ENCODE measurements around the gene CYS1. TPM values are rescaled to one million over a fixed set of nuclear protein-coding genes. Genes with fewer than 3 reads are reported as not detected.

The CYS1 gene
- polyA plus RNA-seq, 2 donors: 0.29 to 0.94 TPM

DNA sequence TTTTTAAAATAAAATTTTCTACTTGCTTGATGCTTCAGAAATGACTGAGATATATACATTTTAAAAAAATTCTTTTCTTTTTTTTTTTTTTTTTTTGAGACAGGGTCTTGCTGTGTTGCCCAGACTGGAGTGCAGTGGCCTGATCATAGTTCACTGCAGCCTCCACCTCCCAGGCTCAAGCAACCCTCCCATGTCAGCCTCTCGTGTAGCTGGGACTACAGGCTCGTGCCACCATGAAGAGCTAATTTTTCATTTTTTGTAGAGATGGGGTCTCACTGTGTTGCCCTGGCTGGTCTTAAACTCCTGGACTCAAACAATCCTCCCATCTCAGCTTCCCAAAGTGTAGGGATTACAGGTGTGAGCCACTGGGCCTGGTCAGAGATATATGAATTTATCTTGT is 12.9 kb downstream of the CYS1 start:
- no peaks in the 10 kb centered on the region for H3K27me3 ChIP-seq (ENCODE audit: control insufficient read depth in 1 of 2, insufficient read depth in 2 of 2, low read length in 2 of 2)
- 92 to 94% methylated on average over 2 of the region's 2 CpGs for WGBS, 2 donors
- no peaks in the 10 kb centered on the region for H3K4me1 ChIP-seq (ENCODE audit: control insufficient read depth in 2 of 2, insufficient read depth in 2 of 2, low read length in 1 of 2)
- no peak overlapping the region for H3K4me3 ChIP-seq (ENCODE audit: low read depth in 1 of 2, low read length in 2 of 2)
- H3K9me3 ChIP-seq (ENCODE audit: control insufficient read depth in 2 of 2, insufficient read depth in 1 of 2, low read depth in 1 of 2, low read length in 1 of 2): no peaks in the 10 kb centered on the region
- no peak overlapping the region for H3K27ac ChIP-seq (ENCODE audit: low read depth in 2 of 2, low read length in 1 of 2)
- H3K36me3 ChIP-seq (ENCODE audit: control insufficient read depth in 2 of 2, insufficient read depth in 2 of 2, low read length in 1 of 2): no peaks in the 10 kb centered on the region

DNA sequence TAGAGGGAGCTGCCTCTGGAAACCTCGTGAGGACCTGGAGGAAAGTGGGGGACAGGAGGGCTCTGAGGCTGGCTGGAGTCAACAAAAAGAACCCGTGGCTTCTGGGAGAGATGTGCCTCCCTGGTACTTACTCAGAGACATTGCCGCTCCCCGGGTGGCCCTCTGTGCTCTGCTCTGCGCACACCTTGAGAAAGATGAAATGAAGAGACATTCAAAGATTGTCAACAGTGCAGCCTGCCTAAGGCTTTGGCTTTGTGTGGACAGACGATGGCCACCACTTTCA is 14.5 kb downstream of the CYS1 start:
- Histone ChIP-seq H3K4me3 (ENCODE audit: low read depth in 1 of 2, low read length in 2 of 2) (no peak overlapping the region), H3K36me3 (ENCODE audit: control insufficient read depth in 2 of 2, insufficient read depth in 2 of 2, low read length in 1 of 2) (no peaks in the 10 kb centered on the region), H3K27ac (ENCODE audit: low read depth in 2 of 2, low read length in 1 of 2) (no peak overlapping the region), H3K4me1 (ENCODE audit: control insufficient read depth in 2 of 2, insufficient read depth in 2 of 2, low read length in 1 of 2) (no peaks in the 10 kb centered on the region), H3K9me3 (ENCODE audit: control insufficient read depth in 2 of 2, insufficient read depth in 1 of 2, low read depth in 1 of 2, low read length in 1 of 2) (no peaks in the 10 kb centered on the region), H3K27me3 (ENCODE audit: control insufficient read depth in 1 of 2, insufficient read depth in 2 of 2, low read length in 2 of 2) (no peaks in the 10 kb centered on the region)
- 86 to 90% methylated on average over 6 of the region's 6 CpGs for WGBS, 2 donors

DNA sequence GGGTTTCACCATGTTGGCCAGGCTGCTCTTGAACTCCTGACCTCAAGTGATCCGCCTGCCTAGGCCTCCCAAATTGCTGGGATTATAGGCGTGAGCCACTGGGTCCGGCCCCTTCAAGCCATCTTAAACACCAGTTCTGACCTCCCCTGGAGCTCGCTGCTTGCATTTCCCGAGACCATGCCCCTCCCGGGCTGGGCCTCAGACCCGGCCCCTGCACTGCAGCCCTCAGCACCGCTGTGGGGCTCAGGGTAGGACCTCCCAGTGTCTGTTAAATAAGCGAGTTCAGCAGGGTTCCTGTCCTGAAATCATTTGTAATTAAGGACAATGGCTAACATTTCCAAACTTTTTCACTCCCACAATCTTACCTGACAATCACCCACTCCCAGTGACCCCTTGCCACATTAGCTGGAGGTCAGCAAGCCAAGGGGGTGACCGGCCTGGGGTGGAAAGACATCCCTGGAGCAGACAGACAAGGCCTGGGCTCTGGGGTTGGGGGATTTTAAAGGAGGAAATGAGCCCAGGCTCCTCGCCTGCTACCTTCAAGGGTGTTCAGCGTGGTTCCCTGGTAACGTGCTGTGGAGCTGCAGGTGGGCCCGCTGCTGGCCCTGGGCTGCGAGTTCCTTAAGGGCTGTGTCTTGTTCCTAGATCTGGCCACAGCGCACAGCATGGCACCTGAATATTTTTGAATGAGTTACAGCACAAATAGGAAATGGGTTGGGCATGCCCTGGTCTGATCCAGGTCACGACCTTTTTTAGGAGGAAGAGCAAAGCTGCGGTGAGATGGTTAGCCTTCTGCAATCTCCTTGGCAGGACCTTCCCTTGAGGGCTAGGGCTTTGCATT is 15.1 kb downstream of the CYS1 start:
- WGBS, 2 donors: 86 to 88% methylated on average over 18 of the region's 18 CpGs
- H3K4me3 ChIP-seq (ENCODE audit: low read depth in 1 of 2, low read length in 2 of 2): no peak overlapping the region
- no peaks in the 10 kb centered on the region for H3K27me3 ChIP-seq (ENCODE audit: control insufficient read depth in 1 of 2, insufficient read depth in 2 of 2, low read length in 2 of 2)
- no peaks in the 10 kb centered on the region for H3K4me1 ChIP-seq (ENCODE audit: control insufficient read depth in 2 of 2, insufficient read depth in 2 of 2, low read length in 1 of 2)
- H3K27ac ChIP-seq (ENCODE audit: low read depth in 2 of 2, low read length in 1 of 2): no peak overlapping the region
- H3K36me3 ChIP-seq (ENCODE audit: control insufficient read depth in 2 of 2, insufficient read depth in 2 of 2, low read length in 1 of 2): no peaks in the 10 kb centered on the region
- no peaks in the 10 kb centered on the region for H3K9me3 ChIP-seq (ENCODE audit: control insufficient read depth in 2 of 2, insufficient read depth in 1 of 2, low read depth in 1 of 2, low read length in 1 of 2)

GRCh38 chr2:10063566-10063965 is 16.6 kb downstream of the CYS1 start:
- no peak overlapping the region for H3K4me3 ChIP-seq (ENCODE audit: low read depth in 1 of 2, low read length in 2 of 2)
- 84 to 89% methylated on average over 9 of the region's 9 CpGs for WGBS, 2 donors
- H3K27me3 ChIP-seq (ENCODE audit: control insufficient read depth in 1 of 2, insufficient read depth in 2 of 2, low read length in 2 of 2): no peaks in the 10 kb centered on the region
- H3K27ac ChIP-seq (ENCODE audit: low read depth in 2 of 2, low read length in 1 of 2): no peak overlapping the region
- H3K36me3 ChIP-seq (ENCODE audit: control insufficient read depth in 2 of 2, insufficient read depth in 2 of 2, low read length in 1 of 2): no peaks in the 10 kb centered on the region
- H3K4me1 ChIP-seq (ENCODE audit: control insufficient read depth in 2 of 2, insufficient read depth in 2 of 2, low read length in 1 of 2): no peaks in the 10 kb centered on the region
- no peaks in the 10 kb centered on the region for H3K9me3 ChIP-seq (ENCODE audit: control insufficient read depth in 2 of 2, insufficient read depth in 1 of 2, low read depth in 1 of 2, low read length in 1 of 2)

GRCh38 chr2:10062931-10063365 is 17.3 kb downstream of the CYS1 start:
- Histone ChIP-seq H3K36me3 (ENCODE audit: control insufficient read depth in 2 of 2, insufficient read depth in 2 of 2, low read length in 1 of 2) (no peaks in the 10 kb centered on the region), H3K4me3 (ENCODE audit: low read depth in 1 of 2, low read length in 2 of 2) (no peak overlapping the region), H3K27me3 (ENCODE audit: control insufficient read depth in 1 of 2, insufficient read depth in 2 of 2, low read length in 2 of 2) (no peaks in the 10 kb centered on the region), H3K9me3 (ENCODE audit: control insufficient read depth in 2 of 2, insufficient read depth in 1 of 2, low read depth in 1 of 2, low read length in 1 of 2) (no peaks in the 10 kb centered on the region), H3K4me1 (ENCODE audit: control insufficient read depth in 2 of 2, insufficient read depth in 2 of 2, low read length in 1 of 2) (no peaks in the 10 kb centered on the region), H3K27ac (ENCODE audit: low read depth in 2 of 2, low read length in 1 of 2) (no peak overlapping the region)
- 73 to 85% methylated on average over 10 of the region's 10 CpGs for WGBS, 2 donors

GRCh38 chr2:10061221-10061925 is 18.8 kb downstream of the CYS1 start:
- no peaks in the 10 kb centered on the region for H3K27me3 ChIP-seq (ENCODE audit: control insufficient read depth in 1 of 2, insufficient read depth in 2 of 2, low read length in 2 of 2)
- 79 to 82% methylated on average over 9 of the region's 9 CpGs for WGBS, 2 donors
- peaks cover 0 to 2% of the 10 kb centered on the region in 2 donors for H3K4me1 ChIP-seq (ENCODE audit: control insufficient read depth in 2 of 2, insufficient read depth in 2 of 2, low read length in 1 of 2)
- no peaks in the 10 kb centered on the region for H3K36me3 ChIP-seq (ENCODE audit: control insufficient read depth in 2 of 2, insufficient read depth in 2 of 2, low read length in 1 of 2)
- no peak overlapping the region for H3K4me3 ChIP-seq (ENCODE audit: low read depth in 1 of 2, low read length in 2 of 2)
- H3K27ac ChIP-seq (ENCODE audit: low read depth in 2 of 2, low read length in 1 of 2): no peak overlapping the region
- H3K9me3 ChIP-seq (ENCODE audit: control insufficient read depth in 2 of 2, insufficient read depth in 1 of 2, low read depth in 1 of 2, low read length in 1 of 2): no peaks in the 10 kb centered on the region

GRCh38 chr2:10059552-10060335 is 20.5 kb downstream of the CYS1 start:
- H3K36me3 ChIP-seq (ENCODE audit: control insufficient read depth in 2 of 2, insufficient read depth in 2 of 2, low read length in 1 of 2): no peaks in the 10 kb centered on the region
- no peaks in the 10 kb centered on the region for H3K9me3 ChIP-seq (ENCODE audit: control insufficient read depth in 2 of 2, insufficient read depth in 1 of 2, low read depth in 1 of 2, low read length in 1 of 2)
- no peak overlapping the region for H3K27ac ChIP-seq (ENCODE audit: low read depth in 2 of 2, low read length in 1 of 2)
- no peak overlapping the region for H3K4me3 ChIP-seq (ENCODE audit: low read depth in 1 of 2, low read length in 2 of 2)
- no peaks in the 10 kb centered on the region for H3K27me3 ChIP-seq (ENCODE audit: control insufficient read depth in 1 of 2, insufficient read depth in 2 of 2, low read length in 2 of 2)
- 85 to 88% methylated on average over 20 of the region's 20 CpGs for WGBS, 2 donors
- H3K4me1 ChIP-seq (ENCODE audit: control insufficient read depth in 2 of 2, insufficient read depth in 2 of 2, low read length in 1 of 2): peaks cover 0 to 2% of the 10 kb centered on the region in 2 donors

DNA sequence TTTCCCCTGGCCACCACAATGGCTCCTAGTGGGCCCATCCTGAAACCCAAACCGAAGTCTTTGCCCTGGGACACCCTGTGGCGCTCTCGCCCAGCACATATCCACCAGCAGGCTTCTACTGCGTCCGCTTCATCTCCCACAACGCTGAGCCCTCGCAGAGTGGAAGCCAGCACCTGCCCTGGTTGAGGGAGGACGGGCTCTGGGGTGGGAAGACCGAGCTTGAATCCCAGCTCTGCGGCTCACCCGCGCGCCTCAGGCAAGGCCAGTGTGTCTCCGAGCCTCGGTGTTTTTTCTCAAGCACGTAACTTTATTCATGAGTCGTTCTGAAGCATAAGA is 21.2 kb downstream of the CYS1 start:
- H3K9me3 ChIP-seq (ENCODE audit: control insufficient read depth in 2 of 2, insufficient read depth in 1 of 2, low read depth in 1 of 2, low read length in 1 of 2): no peaks in the 10 kb centered on the region
- no peaks in the 10 kb centered on the region for H3K36me3 ChIP-seq (ENCODE audit: control insufficient read depth in 2 of 2, insufficient read depth in 2 of 2, low read length in 1 of 2)
- H3K27me3 ChIP-seq (ENCODE audit: control insufficient read depth in 1 of 2, insufficient read depth in 2 of 2, low read length in 2 of 2): no peaks in the 10 kb centered on the region
- 90 to 91% methylated on average over 17 of the region's 17 CpGs for WGBS, 2 donors
- H3K4me3 ChIP-seq (ENCODE audit: low read depth in 1 of 2, low read length in 2 of 2): no peak overlapping the region
- no peak overlapping the region for H3K27ac ChIP-seq (ENCODE audit: low read depth in 2 of 2, low read length in 1 of 2)
- peaks cover 0 to 2% of the 10 kb centered on the region in 2 donors for H3K4me1 ChIP-seq (ENCODE audit: control insufficient read depth in 2 of 2, insufficient read depth in 2 of 2, low read length in 1 of 2)

DNA sequence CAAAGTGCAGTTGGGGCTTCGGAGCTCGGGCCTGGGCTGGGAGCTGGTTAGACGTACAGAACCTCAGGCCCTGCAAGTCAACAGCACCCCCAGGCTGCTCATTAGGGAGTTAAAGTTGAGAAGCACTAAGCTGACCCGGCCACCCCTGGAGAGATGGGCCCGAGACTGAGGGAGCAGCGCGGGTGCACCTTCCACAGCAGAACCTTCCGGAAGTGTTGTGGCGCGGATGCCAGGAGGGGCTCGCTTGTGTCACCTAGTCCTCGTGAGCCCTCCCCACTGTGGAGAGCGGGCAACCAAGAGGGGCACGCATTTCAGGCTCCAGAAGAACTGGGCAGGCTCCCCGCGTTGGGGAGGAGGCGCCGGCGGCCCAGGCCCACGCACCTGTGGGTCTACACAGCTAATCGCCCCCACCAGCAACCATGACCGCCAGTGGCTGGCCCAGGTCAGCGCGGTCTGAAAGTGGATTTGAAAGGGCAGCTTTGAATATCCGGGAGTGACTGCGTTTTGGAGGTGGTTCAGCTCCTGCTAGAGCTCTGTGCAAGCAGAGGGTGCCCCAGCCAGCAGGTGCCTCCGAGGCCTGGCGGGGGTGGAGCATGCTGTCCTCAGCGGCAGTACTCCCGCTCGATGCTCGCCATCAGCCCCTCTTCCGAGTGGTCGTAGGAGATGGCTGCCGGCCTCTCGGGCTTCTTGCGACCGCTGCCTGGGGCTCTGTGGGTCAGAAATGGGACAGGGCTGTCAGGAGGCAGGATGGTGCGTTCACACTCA is 21.8 kb downstream of the CYS1 start:
- 93% methylated on average over 39 of the region's 39 CpGs for WGBS, 2 donors
- H3K36me3 ChIP-seq (ENCODE audit: control insufficient read depth in 2 of 2, insufficient read depth in 2 of 2, low read length in 1 of 2): no peaks in the 10 kb centered on the region
- H3K9me3 ChIP-seq (ENCODE audit: control insufficient read depth in 2 of 2, insufficient read depth in 1 of 2, low read depth in 1 of 2, low read length in 1 of 2): no peaks in the 10 kb centered on the region
- H3K4me3 ChIP-seq (ENCODE audit: low read depth in 1 of 2, low read length in 2 of 2): no peak overlapping the region
- no peaks in the 10 kb centered on the region for H3K27me3 ChIP-seq (ENCODE audit: control insufficient read depth in 1 of 2, insufficient read depth in 2 of 2, low read length in 2 of 2)
- no peak overlapping the region for H3K27ac ChIP-seq (ENCODE audit: low read depth in 2 of 2, low read length in 1 of 2)
- H3K4me1 ChIP-seq (ENCODE audit: control insufficient read depth in 2 of 2, insufficient read depth in 2 of 2, low read length in 1 of 2): peaks cover 0 to 2% of the 10 kb centered on the region in 2 donors

Measured in esophagus (tissue), 2 donors.